ENCODE data around the gene NIPAL4. TPM values are rescaled to one million over a fixed set of nuclear protein-coding genes. Genes with fewer than 3 reads are reported as not detected.

NIPAL4 gene
- total RNA-seq, 1 experiment from 2014 or later = not detected

DNA sequence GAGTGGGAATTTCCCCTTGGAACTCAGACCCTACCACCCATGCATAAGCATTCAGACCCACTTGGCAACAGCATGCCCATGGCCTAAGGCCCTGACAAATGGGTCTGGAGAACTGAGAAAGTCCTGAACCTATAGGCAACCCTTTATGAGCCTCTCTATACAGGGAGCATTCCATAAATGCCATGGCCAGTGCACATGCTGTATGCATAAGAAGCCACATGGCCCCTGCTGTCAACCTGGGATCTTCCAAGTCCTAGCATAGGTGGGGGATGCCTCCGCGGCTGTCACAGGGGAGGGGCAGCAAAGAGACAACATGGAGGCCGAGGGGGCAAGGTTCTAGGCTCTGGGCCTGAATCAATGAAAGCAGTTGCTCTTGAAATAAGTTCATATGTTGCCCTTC is 8.2 kb upstream of the NIPAL4 start:
- ChIA-PET CTCF (no interaction called here), POLR2A (ENCODE audit: low non-redundant PET) (no interaction called here)
- Histone ChIP-seq H3K4me3 (ENCODE audit: low read depth, low read length, poor library complexity, severe bottlenecking) (no peak overlapping the region), H3K27me3 (replicated peaks; ENCODE audit: insufficient read depth, low read depth, low read length, poor library complexity) (no peaks in the 10 kb centered on the region), H3K36me3 (ENCODE audit: insufficient read depth, low read length, poor library complexity, severe bottlenecking) (no peaks in the 10 kb centered on the region), H3K9me3 (ENCODE audit: low read depth, low read length, poor library complexity, severe bottlenecking) (no peaks in the 10 kb centered on the region), H3K27ac (ENCODE audit: low read depth, low read length, poor library complexity, severe bottlenecking) (no peak overlapping the region), H3K4me1 (ENCODE audit: insufficient read depth, low read length, poor library complexity, severe bottlenecking) (no peaks in the 10 kb centered on the region)
- intact Hi-C loops (cut with micrococcal nuclease; ENCODE audit: unreplicated experiment) = no loop called here
- no TSS peak for BruUV-seq (replicated peaks)
- no peak for DNase-seq (ENCODE audit: low spot score)
- TF ChIP-seq, protein P1, sequence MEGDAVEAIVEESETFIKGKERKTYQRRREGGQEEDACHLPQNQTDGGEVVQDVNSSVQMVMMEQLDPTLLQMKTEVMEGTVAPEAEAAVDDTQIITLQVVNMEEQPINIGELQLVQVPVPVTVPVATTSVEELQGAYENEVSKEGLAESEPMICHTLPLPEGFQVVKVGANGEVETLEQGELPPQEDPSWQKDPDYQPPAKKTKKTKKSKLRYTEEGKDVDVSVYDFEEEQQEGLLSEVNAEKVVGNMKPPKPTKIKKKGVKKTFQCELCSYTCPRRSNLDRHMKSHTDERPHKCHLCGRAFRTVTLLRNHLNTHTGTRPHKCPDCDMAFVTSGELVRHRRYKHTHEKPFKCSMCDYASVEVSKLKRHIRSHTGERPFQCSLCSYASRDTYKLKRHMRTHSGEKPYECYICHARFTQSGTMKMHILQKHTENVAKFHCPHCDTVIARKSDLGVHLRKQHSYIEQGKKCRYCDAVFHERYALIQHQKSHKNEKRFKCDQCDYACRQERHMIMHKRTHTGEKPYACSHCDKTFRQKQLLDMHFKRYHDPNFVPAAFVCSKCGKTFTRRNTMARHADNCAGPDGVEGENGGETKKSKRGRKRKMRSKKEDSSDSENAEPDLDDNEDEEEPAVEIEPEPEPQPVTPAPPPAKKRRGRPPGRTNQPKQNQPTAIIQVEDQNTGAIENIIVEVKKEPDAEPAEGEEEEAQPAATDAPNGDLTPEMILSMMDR (conservative IDR thresholded peaks at IDR 0.05; ENCODE audit: low read depth, low read length) = no peak

DNA sequence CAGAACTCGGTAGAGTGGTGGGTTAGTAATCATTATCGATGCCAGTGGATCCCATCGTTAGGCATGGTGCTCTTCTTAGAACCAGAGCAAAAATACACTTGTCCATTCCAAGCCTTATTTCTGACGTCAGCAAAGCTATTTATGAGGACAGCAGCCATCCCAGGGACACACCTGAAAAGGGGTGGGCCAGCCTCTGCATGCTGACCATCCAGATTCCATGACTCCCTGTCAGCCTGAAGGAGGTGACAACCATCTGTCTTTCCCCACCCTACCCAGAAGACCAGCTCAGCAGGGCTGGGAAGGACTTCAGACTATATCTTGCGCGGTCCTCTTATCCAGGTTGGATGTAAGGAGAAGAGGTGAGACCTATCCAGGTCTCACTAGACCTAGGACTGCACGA is 5.7 kb upstream of the NIPAL4 start:
- no peak for DNase-seq (ENCODE audit: low spot score)
- Histone ChIP-seq H3K4me1 (ENCODE audit: insufficient read depth, low read length, poor library complexity, severe bottlenecking) (no peaks in the 10 kb centered on the region), H3K4me3 (ENCODE audit: low read depth, low read length, poor library complexity, severe bottlenecking) (no peak overlapping the region), H3K27ac (ENCODE audit: low read depth, low read length, poor library complexity, severe bottlenecking) (no peak overlapping the region), H3K9me3 (ENCODE audit: low read depth, low read length, poor library complexity, severe bottlenecking) (no peaks in the 10 kb centered on the region), H3K36me3 (ENCODE audit: insufficient read depth, low read length, poor library complexity, severe bottlenecking) (no peaks in the 10 kb centered on the region), H3K27me3 (replicated peaks; ENCODE audit: insufficient read depth, low read depth, low read length, poor library complexity) (no peaks in the 10 kb centered on the region)
- CTCF ChIA-PET = no interaction called here
- no TSS peak for BruUV-seq (replicated peaks)
- TF ChIP-seq EZH2 (IDR thresholded peaks at IDR 0.05; ENCODE audit: borderline replicate concordance, low read depth, low read length, poor library complexity, severe bottlenecking) = no peak
- TF ChIP-seq, protein P1 (conservative IDR thresholded peaks at IDR 0.05; ENCODE audit: low read depth, low read length) = no peak
- intact Hi-C loops (cut with micrococcal nuclease; ENCODE audit: unreplicated experiment) = no loop called here
- POLR2A ChIA-PET (ENCODE audit: low non-redundant PET) = no interaction called here

DNA sequence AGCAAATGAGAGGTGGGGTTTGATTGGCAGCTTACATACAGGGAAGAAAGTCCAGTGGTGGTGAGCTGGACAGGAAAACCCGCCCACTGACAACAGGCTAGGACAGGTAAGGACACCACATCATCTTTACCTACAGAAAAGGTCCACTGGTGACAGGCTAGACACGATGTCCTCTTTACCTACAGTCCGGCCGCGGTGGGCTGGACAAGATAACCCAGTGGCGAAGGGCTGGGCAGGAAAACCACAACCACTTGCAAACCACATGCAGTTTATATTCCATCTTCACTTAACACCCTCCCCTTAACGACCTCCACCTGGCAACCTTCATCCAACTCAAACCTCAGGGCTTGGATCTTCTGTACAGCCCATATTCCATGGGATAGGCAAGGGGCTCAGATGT is 5.0 kb upstream of the NIPAL4 start:
- no peak overlapping the region for H3K4me3 ChIP-seq (ENCODE audit: low read depth, low read length, poor library complexity, severe bottlenecking)
- ChIA-PET CTCF (no interaction called here), POLR2A (ENCODE audit: low non-redundant PET) (no interaction called here)
- TF ChIP-seq, protein P1 (conservative IDR thresholded peaks at IDR 0.05; ENCODE audit: low read depth, low read length) = no peak
- TF ChIP-seq EZH2 (IDR thresholded peaks at IDR 0.05; ENCODE audit: borderline replicate concordance, low read depth, low read length, poor library complexity, severe bottlenecking) = no peak
- H3K27ac ChIP-seq (ENCODE audit: low read depth, low read length, poor library complexity, severe bottlenecking) = no peak overlapping the region
- BruUV-seq (replicated peaks) = no TSS peak
- no peaks in the 10 kb centered on the region for H3K9me3 ChIP-seq (ENCODE audit: low read depth, low read length, poor library complexity, severe bottlenecking)
- no peak for DNase-seq (ENCODE audit: low spot score)
- no peaks in the 10 kb centered on the region for H3K27me3 ChIP-seq (replicated peaks; ENCODE audit: insufficient read depth, low read depth, low read length, poor library complexity)
- intact Hi-C loops (cut with micrococcal nuclease; ENCODE audit: unreplicated experiment) = no loop called here
- H3K4me1 ChIP-seq (ENCODE audit: insufficient read depth, low read length, poor library complexity, severe bottlenecking) = peaks cover 4% of the 10 kb centered on the region
- H3K36me3 ChIP-seq (ENCODE audit: insufficient read depth, low read length, poor library complexity, severe bottlenecking) = no peaks in the 10 kb centered on the region

Measured in A673 (cell line).